GM12878 (cell line): ENCODE measurements around the gene MPST. TPM values are rescaled to one million over a fixed set of nuclear protein-coding genes. Genes with fewer than 3 reads are reported as not detected.

Source experiments
- BHLHE40 ChIP-seq, 2 experiments: fragments of 450-650 bp in 1 of 2; IDR thresholded peaks; 2 replicates each; pipeline ENCODE4 v1.6.1; 2011 to 2017; ENCODE audit warnings: low read depth in 2 of 2, borderline replicate concordance in 1 of 2, improper control_type of control experiment in 1 of 2, low read length in 1 of 2, mild to moderate bottlenecking in 1 of 2
- CBX5 ChIP-seq: sonication (generic); IDR thresholded peaks from 2 replicates; pipeline ENCODE4 v1.6.1; 2016; ENCODE audit warnings: low read depth, moderate library complexity, mild to moderate bottlenecking, inconsistent platforms
- CREB1 ChIP-seq: IDR thresholded peaks from 2 replicates; pipeline ENCODE4 v1.6.1; 2012; ENCODE audit warnings: low read depth, mild to moderate bottlenecking, inconsistent platforms
- HDGF ChIP-seq: fragments of 450-650 bp; IDR thresholded peaks from 2 replicates; pipeline ENCODE4 v1.6.1; 2016; ENCODE audit warnings: antibody characterized with exemption
- JUND ChIP-seq: IDR thresholded peaks from 2 replicates; pipeline ENCODE4 v1.6.1; 2012; ENCODE audit warnings: low read depth, mild to moderate bottlenecking, low read length, improper control_type of control experiment, moderate library complexity
- MEF2A ChIP-seq: IDR thresholded peaks from 2 replicates; pipeline ENCODE4 v1.6.1; 2011; ENCODE audit warnings: low read depth, mild to moderate bottlenecking, low read length, moderate library complexity; ENCODE audit not compliant: insufficient read depth
- MTA2 ChIP-seq: fragments of 450-650 bp; IDR thresholded peaks from 2 replicates; pipeline ENCODE4 v1.6.1; 2016; ENCODE audit warnings: low read depth, mild to moderate bottlenecking, moderate library complexity
- NR2F1 ChIP-seq: fragments of 450-650 bp; conservative IDR thresholded peaks from 2 replicates; pipeline ENCODE4 v1.6.1; 2017; ENCODE audit warnings: mild to moderate bottlenecking
- PAX8 ChIP-seq: fragments of 450-650 bp; IDR thresholded peaks from 2 replicates; pipeline ENCODE4 v1.6.1; 2017; ENCODE audit warnings: mild to moderate bottlenecking, moderate library complexity
- SMARCA5 ChIP-seq: fragments of 450-650 bp; IDR thresholded peaks from 2 replicates; pipeline ENCODE4 v1.6.1; 2017; ENCODE audit warnings: mild to moderate bottlenecking
- SMC3 ChIP-seq: IDR thresholded peaks from 2 replicates; pipeline ENCODE4 v1.6.1; 2011; ENCODE audit warnings: low read length, improper control_type of control experiment, borderline replicate concordance
- SP1 ChIP-seq: IDR thresholded peaks from one replicate; pipeline ENCODE4 v1.6.1; 2011; ENCODE audit warnings: low read depth, low read length
- WRNIP1 ChIP-seq: IDR thresholded peaks from 2 replicates; pipeline ENCODE4 v1.6.1; 2011; ENCODE audit warnings: low read depth, low read length, improper control_type of control experiment, borderline replicate concordance
- polyA plus RNA-seq, 11 experiments: library from polyadenylated mRNA; depleted of rRNA in 4 of 11; unstranded in 6 of 11; stranded (reverse) in 5 of 11; fragments of >200 nt; fragmentation: Nextera tagmentation in 4 of 11; fragmentation: Illumina TruSeq in 1 of 11; extraction: Ambion mirVana in 4 of 11; extraction: Trizol in 1 of 11; gene quantifications; 1 replicate in 1 of 11; 2 replicates in 10 of 11; pipeline versions ENCODE4 v1.2.1 to v1.2.3, GENCODE V29; 2011 to 2016; ENCODE audit warnings: inconsistent platforms in 2 of 11, missing spikeins in 2 of 11, low read depth in 1 of 11
- total RNA-seq, 4 experiments: library from RNA; depleted of rRNA in 3 of 4; stranded (reverse); fragments of >200 nt in 3 of 4; fragmentation: Illumina TruSeq in 1 of 4; extraction: Trizol in 1 of 4; gene quantifications; 2 replicates each; pipeline versions ENCODE4 v1.2.1 to v1.2.3, GENCODE V29; 2013 to 2021
- TF ChIP-seq, protein P1 (sequence below): IDR thresholded peaks from 2 replicates; pipeline ENCODE4 v1.6.1; 2012; ENCODE audit warnings: low read depth, low read length, improper control_type of control experiment
- TF ChIP-seq, protein P2 (sequence below): IDR thresholded peaks from 2 replicates; pipeline ENCODE4 v1.6.1; 2011; ENCODE audit warnings: borderline replicate concordance, low read depth, mild to moderate bottlenecking, moderate library complexity, low read length; ENCODE audit not compliant: insufficient read depth, poor library complexity, severe bottlenecking
- TF ChIP-seq, protein P3 (sequence below): fragments of 450-650 bp; IDR thresholded peaks from 2 replicates; pipeline ENCODE4 v1.6.1; 2018; ENCODE audit warnings: borderline replicate concordance, mild to moderate bottlenecking; ENCODE audit not compliant: partially characterized antibody
- TF ChIP-seq, protein P4 (sequence below): fragments of 450-650 bp; IDR thresholded peaks from 2 replicates; pipeline ENCODE4 v1.6.1; 2017; ENCODE audit warnings: mild to moderate bottlenecking, low read depth, inconsistent platforms; ENCODE audit not compliant: poor library complexity, severe bottlenecking
- TF ChIP-seq, protein P5 (sequence below): fragments of 450-650 bp; IDR thresholded peaks from 2 replicates; pipeline ENCODE4 v1.6.1; 2016; ENCODE audit warnings: mild to moderate bottlenecking, moderate library complexity, borderline replicate concordance

MPST gene
- total and polyA plus RNA-seq, 10 of the 15 experiments (the other 5 are each of a cell fraction or from before 2014, with no cell fraction given), result 0.95 to 88.7 (median 38.5) TPM

DNA sequence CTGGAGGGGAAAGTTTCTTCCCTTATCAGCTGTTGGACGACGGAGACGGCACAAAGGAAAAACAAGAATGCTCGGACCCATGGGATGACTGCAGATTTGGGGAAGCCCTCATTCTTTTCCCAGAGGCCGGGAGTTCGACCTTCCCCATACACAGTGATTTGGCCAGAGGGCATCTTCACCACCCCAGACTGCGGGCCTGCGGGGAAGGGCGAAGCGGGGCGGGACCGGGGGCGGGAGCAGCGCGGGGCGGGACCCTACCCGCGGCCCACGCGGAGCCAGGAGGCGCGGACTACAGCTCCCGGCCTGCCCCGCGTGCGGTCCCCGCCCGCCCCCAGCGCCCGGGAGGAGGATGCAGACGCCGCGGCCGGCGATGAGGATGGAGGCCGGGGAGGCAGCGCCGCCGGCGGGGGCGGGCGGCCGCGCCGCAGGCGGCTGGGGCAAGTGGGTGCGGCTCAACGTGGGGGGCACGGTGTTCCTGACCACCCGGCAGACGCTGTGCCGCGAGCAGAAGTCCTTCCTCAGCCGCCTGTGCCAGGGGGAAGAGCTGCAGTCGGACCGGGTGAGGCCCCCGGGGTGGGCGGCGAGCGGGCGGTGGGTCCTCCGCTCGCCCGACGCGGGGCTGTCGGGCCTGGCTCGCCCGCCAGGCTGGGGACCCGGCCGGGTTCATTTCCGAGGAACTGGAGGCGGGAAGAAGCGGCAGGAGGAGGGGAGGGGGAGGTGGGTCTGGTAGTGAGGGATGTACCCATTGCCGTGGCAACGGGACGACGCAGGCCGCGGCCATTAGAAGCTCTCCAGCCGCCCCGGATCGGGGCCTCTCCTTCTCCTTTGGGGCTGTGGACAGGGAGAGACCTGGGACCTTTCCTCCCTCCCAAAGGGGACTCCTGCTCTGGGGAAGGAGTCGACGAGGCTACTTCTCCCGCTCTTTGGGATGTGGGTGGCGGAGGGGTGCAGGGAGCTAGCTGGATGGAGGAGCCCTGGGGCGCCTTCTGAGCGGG, 32.1 kb downstream of the MPST start, which contains the start of gene KCTD17 (continued):
- TF ChIP-seq, protein P1, sequence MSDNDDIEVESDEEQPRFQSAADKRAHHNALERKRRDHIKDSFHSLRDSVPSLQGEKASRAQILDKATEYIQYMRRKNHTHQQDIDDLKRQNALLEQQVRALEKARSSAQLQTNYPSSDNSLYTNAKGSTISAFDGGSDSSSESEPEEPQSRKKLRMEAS, result no peak
- TF ChIP-seq CBX5 (no peak), MTA2 (no peak), SMARCA5 (no peak), BHLHE40 (IDR thresholded peaks at IDR 0.05; ENCODE audit: borderline replicate concordance in 1 of 2, low read depth in 2 of 2, low read length in 1 of 2) (peak in 1 of 2 experiments; percentile 43; a peak in 2 of 4 replicates), JUND (no peak), SMC3 (no peak), SP1 (peak; percentile 21), MEF2A (no peak), HDGF (no peak), PAX8 (no peak), NR2F1 (0 out of 2 replicates have a peak, but pooled peaks have one; percentile 33), CREB1 (no peak), WRNIP1 (no peak)
- TF ChIP-seq, protein P2, sequence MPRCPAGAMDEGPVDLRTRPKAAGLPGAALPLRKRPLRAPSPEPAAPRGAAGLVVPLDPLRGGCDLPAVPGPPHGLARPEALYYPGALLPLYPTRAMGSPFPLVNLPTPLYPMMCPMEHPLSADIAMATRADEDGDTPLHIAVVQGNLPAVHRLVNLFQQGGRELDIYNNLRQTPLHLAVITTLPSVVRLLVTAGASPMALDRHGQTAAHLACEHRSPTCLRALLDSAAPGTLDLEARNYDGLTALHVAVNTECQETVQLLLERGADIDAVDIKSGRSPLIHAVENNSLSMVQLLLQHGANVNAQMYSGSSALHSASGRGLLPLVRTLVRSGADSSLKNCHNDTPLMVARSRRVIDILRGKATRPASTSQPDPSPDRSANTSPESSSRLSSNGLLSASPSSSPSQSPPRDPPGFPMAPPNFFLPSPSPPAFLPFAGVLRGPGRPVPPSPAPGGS, result no peak
- TF ChIP-seq, protein P3, sequence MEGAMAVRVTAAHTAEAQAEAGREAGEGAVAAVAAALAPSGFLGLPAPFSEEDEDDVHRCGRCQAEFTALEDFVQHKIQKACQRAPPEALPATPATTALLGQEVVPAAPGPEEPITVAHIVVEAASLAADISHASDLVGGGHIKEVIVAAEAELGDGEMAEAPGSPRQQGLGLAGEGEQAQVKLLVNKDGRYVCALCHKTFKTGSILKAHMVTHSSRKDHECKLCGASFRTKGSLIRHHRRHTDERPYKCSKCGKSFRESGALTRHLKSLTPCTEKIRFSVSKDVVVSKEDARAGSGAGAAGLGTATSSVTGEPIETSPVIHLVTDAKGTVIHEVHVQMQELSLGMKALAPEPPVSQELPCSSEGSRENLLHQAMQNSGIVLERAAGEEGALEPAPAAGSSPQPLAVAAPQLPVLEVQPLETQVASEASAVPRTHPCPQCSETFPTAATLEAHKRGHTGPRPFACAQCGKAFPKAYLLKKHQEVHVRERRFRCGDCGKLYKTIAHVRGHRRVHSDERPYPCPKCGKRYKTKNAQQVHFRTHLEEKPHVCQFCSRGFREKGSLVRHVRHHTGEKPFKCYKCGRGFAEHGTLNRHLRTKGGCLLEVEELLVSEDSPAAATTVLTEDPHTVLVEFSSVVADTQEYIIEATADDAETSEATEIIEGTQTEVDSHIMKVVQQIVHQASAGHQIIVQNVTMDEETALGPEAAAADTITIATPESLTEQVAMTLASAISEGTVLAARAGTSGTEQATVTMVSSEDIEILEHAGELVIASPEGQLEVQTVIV, result no peak
- TF ChIP-seq, protein P4, sequence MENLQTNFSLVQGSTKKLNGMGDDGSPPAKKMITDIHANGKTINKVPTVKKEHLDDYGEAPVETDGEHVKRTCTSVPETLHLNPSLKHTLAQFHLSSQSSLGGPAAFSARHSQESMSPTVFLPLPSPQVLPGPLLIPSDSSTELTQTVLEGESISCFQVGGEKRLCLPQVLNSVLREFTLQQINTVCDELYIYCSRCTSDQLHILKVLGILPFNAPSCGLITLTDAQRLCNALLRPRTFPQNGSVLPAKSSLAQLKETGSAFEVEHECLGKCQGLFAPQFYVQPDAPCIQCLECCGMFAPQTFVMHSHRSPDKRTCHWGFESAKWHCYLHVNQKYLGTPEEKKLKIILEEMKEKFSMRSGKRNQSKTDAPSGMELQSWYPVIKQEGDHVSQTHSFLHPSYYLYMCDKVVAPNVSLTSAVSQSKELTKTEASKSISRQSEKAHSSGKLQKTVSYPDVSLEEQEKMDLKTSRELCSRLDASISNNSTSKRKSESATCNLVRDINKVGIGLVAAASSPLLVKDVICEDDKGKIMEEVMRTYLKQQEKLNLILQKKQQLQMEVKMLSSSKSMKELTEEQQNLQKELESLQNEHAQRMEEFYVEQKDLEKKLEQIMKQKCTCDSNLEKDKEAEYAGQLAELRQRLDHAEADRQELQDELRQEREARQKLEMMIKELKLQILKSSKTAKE, result no peak
- TF ChIP-seq, protein P5, sequence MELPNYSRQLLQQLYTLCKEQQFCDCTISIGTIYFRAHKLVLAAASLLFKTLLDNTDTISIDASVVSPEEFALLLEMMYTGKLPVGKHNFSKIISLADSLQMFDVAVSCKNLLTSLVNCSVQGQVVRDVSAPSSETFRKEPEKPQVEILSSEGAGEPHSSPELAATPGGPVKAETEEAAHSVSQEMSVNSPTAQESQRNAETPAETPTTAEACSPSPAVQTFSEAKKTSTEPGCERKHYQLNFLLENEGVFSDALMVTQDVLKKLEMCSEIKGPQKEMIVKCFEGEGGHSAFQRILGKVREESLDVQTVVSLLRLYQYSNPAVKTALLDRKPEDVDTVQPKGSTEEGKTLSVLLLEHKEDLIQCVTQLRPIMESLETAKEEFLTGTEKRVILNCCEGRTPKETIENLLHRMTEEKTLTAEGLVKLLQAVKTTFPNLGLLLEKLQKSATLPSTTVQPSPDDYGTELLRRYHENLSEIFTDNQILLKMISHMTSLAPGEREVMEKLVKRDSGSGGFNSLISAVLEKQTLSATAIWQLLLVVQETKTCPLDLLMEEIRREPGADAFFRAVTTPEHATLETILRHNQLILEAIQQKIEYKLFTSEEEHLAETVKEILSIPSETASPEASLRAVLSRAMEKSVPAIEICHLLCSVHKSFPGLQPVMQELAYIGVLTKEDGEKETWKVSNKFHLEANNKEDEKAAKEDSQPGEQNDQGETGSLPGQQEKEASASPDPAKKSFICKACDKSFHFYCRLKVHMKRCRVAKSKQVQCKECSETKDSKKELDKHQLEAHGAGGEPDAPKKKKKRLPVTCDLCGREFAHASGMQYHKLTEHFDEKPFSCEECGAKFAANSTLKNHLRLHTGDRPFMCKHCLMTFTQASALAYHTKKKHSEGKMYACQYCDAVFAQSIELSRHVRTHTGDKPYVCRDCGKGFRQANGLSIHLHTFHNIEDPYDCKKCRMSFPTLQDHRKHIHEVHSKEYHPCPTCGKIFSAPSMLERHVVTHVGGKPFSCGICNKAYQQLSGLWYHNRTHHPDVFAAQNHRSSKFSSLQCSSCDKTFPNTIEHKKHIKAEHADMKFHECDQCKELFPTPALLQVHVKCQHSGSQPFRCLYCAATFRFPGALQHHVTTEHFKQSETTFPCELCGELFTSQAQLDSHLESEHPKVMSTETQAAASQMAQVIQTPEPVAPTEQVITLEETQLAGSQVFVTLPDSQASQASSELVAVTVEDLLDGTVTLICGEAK, result no peak
